Dedifferentiated amniotic fluid mesenchymal stem cell (primary cell): ENCODE measurements around the gene ITSN2.

Experiments used
- DNase-seq: peaks from one replicate; pipeline ENCODE4 v3.0.0-alpha.2; 2016; ENCODE audit errors: extremely low spot score

Gene ITSN2

GRCh38 chr2:24334245-24334633, 26.1 kb downstream of the ITSN2 start:
- DNase-seq = peak; percentile 73

DNA sequence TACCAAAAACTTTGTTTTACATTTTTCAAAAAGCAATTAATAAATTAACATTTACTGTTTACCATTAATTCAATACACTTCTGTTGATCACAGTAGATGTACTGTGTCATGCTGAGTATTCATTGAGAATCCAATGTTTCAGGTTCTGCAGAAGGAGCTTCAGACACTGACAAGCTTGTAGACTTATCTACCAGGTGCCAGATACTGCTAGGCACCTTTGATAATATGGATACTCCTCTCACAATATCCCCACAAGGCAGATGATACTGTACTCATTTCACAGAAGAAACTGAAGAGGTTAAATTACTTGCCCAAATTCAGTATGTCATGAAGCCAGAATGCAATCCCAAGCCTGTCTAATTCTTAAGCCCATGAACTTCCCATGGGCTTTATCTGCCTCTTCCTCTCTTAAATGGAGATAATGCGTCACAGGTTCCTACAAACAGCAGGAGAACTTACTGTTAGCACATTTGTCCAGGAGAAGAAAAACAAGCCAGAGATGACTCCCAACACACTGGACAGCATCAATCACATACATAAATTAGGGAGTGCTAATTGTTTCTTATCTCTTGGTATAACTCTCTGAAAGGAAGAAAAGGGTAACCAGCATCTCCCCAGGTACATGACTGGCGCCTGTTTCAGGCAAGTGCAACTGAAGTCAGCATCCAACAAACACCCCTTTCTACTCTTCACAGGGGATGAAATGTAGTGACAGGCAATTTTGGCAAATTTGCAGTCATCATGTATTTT, 27.4 kb downstream of the ITSN2 start:
- no peak for DNase-seq

DNA sequence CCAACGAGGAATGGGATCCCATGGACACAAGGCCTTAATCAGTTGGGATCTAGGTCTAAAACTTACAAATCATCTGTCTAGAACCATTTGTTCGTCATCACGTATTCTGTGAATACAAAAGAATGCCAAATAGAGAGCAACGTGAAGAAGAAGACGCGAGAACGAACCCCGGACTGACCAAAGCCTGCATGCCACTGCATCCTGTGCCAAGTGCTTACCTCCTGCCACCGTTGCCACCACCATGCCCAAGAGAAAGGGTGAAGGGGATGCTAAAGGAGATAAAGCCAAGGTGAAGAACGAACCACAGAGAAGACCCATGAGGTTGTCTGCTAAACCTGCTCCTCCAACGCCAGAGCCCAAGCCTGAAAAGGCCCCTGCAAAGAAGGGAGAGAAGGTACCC, 30.2 kb downstream of the ITSN2 start:
- no peak for DNase-seq

GRCh38 chr2:24329700-24330099, 30.6 kb downstream of the ITSN2 start:
- DNase-seq = no peak

DNA sequence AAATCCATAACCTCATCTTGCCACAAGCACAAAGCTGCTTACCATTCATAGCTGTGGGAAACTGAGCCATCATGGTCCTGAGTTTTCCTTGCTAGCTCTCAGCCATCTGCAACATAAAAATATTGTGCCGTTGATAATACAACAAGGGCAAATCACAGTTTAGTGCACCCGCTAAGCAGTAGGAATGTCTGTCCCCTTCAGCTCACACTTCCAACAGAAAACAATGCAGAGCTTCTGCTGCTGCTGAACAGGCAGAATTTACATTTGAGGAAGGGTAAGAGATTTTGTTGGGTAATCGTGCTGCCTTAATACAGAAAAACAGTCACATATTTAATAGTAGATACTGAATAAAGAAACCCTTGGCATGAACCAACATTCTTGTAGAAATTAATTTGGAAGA, 32.3 kb downstream of the ITSN2 start:
- no peak for DNase-seq

DNA sequence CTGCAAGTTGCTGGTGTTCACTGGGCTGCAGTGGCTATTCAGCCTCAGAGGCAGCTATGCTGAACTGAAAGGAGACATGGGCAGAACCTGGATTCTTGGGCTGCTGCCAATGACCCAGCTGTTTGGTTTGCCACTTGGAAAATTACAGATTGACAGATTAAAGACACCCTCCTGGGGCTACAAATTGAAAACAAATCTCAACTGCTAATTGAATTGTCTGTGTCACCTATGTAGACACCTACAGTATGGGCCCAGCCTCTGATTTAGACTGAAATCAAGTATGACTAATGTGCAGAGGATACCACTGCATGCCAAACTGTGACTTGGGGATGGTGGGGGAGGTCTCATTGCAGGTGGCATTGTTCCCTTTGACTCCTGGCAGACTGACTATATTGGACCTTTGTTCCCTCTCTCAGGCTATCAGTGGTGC, 42.8 kb downstream of the ITSN2 start:
- DNase-seq = no peak

DNA sequence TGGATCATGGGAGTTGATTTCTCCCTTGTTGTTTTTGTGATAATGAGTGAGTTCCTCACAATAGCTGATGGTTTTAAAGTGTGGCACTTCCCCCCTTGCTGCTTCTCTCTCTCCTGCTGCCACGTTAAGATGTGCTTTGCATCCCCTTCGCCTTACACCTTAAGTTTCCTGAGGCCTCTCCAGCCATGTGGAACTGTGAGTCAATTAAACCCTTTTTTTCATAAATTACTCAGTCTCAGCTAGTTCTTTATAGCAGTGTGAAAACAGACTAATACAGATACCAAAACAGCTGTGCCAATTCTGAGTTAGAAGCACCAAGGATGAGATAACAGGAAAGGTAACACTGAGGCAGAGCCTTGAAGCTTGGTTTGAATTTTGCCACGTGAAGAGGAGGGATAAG, 44.7 kb downstream of the ITSN2 start:
- DNase-seq = no peak

DNA sequence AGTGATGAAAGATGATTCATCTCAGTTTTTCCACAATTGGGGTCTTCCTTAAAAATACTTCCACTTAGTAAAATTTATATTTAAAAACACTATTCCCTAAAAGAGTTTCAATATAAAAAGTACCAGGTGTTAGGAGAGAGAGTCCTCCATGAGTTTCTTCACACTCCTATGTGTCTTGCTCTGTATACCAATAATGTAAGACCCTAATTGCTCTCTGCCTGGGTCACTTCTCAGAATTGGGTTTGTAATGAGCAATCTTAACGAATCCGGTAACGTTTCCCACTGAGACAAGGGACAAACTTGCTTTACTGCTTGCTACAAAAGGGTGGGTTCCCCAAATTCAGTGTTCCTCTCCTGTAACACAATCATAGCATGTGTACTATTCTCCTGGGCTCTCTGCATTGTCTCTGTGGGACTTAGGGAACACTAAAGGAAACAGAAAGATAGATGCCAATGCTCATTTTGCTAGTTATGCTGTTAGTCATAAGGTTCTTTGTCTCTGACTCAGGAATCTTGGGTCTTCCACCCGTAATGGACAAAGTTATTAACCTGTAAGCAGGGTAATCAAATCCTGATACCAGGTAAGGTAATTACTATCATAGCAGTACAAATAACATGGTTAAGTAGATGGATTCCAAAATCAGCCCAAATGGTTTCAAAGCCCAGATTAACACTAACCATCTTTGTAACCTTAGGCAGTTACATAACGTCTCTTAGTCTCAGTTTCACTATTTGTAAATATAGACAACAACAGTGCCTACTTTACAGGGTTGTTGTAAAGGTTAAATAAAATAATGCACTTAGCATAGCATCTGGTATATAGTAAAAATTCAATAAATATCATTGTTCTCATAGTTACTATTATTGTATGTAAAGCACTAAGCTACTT, 46.3 kb downstream of the ITSN2 start:
- DNase-seq = no peak

DNA sequence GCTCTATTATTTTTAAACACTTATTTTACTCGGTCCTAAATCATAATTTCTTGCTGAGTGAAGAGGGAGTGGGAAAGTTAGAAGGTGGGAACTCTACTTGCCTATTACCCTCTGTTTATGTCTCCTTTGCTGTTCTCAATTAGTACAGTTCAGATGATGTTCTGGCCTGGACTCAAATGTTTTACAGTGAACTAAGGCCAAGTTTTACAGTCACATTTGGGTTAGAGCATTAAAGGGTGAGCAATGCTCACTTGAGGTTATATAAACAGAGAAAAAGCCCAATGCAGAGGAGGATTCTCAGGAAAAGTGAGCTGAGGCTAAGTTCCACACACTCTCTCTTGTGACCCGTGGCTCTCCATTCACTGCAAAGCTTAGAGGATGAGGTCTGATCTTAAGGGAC, 52.4 kb downstream of the ITSN2 start:
- DNase-seq = no peak

- DNase-seq = no peak
Observed at GRCh38 chr2:24304631-24305030, 55.7 kb downstream of the ITSN2 start.

DNA sequence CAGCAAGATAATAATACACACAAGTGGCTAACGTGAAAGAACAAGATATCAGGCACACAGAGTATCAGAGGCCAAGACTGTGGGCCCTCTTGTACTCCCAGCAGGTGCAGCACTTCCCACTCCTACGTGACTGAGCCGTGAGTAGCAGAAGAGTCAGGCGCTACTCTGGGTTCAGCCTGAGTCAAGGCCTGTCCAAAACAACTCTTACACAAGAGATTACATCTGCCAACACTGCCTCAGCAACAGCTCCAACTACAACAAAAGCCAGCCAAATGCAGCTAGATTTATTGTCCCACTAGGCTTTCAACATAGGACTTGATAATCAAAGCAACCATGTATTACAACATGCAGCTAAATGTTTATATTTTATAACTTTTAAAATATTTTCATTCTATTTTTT, 56.2 kb downstream of the ITSN2 start:
- DNase-seq = peak; percentile 16

DNA sequence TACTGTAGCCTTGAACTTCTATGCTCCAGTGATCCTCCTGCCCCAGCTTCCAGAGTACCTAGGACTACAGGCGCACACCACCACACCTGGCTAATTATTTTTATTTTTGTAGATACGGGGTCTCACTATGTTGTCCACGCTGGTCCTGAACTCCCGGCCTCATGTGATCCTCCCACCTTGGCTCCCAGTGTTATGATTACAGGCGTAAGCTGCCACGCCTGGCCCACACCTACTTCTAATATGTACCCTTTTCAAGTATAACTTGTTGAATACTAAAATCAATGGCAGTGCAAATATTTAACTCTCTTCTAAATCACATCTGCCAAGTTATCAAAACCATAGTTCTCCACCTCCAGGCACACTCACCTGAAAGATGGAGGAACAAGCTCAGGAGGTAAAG, 58.7 kb downstream of the ITSN2 start:
- DNase-seq = no peak

GRCh38 chr2:24297663-24298062, 62.7 kb downstream of the ITSN2 start:
- no peak for DNase-seq

DNA sequence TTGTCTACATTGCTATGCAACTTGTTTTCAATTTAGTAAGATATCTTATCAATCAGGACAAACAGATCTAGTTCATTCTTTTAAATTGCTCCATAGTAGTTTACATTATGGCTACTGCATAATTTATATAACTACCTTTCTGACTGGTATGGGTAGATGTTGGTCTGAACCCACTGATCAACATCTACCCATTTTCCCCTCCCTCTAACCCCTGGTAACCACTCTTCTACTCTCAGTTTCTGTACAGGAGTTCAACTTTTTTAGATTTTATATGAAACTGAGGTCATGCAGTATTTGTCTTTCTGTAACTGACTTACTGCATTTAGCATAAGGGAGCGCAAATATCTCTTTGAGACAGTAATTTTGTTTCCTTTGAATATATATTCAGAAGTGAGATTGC, 73.2 kb downstream of the ITSN2 start:
- DNase-seq = no peak

DNA sequence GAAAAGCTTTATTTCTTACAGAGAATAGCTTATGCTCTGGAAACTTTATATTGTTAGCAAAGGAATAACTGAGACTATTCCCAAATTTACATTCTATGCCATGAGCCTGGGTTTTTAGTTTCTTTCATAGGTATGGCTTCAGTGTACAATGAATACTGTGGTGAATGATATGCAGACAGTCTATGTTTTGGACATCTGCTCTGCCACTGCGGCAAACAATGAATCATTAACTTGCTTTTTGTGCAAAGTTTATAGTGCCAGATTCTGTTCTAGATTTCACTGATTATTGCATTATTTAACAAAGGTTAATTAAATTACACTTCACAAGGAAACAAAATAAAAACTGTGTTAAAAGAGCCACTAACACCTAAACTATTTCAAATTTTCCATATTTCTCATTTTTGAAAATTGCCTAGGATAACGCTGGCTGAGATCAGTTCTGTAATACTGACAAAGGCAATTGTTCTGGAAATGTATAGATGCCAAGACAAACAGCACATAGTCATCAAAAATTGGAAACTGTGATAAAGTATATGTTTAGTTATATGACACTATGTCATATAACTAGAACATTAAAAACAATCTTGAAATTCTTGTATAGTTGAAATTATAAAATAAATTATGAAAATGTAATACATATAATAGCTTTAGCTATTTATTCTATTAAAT, 74.7 kb downstream of the ITSN2 start:
- DNase-seq = no peak

- DNase-seq = no peak
Observed at GRCh38 chr2:24280645-24281044, 79.7 kb downstream of the ITSN2 start.

- no peak for DNase-seq
Observed at GRCh38 chr2:24280161-24280560, 80.2 kb downstream of the ITSN2 start.

GRCh38 chr2:24276349-24276899, 83.9 kb downstream of the ITSN2 start:
- no peak for DNase-seq

DNA sequence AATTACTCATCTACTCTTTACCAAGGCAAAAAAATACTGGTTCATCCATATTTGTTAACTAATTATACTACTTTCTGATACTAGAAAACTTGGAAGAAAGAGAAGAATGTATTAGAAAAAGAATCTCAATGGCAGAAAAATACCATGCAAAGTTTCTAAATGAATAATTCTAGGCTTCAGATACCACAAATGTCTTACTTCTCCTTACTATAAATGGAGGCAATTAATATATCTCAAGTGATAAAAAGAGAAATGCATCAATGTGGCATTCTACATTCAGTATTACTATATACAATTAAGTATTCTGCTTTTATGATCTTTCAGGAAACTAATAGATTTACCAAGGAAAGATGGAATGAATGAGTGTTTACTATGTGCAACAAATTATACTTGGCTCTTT, 85.5 kb downstream of the ITSN2 start:
- DNase-seq = no peak

DNA sequence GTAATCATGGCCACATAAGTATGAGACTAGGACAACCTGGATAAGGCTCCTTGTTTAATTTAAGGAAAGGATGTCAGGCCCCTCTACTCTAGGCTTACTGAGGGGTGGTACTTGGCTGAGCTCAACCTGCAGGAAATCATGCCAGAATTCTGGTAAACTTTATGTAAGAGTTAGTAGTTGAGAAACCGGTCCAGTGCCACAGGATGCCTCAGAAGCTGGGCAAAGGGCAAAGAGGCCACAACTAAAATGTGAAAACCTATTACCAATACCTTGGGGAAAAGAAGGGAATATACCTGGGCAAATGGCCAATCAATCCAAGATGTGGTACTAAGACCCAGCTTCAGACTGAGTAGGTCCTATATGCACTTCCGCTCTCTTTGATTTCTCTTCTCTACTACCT, 86.7 kb downstream of the ITSN2 start:
- no peak for DNase-seq

- DNase-seq = no peak
Observed at GRCh38 chr2:24272907-24273306, 87.4 kb downstream of the ITSN2 start.

DNA sequence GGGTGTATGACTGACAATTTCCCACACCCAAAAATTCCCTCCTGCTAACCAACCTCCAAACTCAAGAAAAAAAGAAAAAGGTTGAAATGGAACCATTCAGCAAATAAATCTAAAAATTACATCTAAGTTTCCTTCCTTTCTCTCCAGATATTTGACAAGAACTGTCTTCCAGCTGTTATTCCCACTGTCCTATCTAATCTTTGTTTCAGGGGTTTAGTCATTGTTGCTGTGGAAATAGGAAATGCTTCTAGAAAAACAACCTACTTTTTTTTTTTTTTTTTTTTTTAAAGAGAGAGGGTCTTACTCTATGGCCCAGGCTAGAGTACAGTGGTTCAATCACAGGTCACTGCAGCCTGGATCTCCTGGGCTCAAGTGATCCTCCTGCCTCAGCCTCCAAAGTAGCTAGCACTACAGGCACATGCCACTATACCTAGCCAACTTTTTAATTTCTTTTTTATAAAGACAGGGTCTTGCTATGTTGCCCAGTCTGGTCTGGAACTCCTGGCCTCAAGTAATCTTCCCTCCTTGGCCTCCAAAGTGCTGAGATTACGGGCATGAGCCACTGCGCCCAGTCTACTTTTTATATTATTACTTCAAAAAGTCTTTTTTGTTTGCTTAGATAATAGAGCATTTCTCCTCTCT, 88.1 kb downstream of the ITSN2 start:
- DNase-seq = no peak
